ENCODE data around the gene PAMR1. TPM values are rescaled to one million over a fixed set of nuclear protein-coding genes. Genes with fewer than 3 reads are reported as not detected.

The PAMR1 gene
- polyA plus RNA-seq, 2 of the 4 experiments (the other 2 are of a cell fraction), result not detected

DNA sequence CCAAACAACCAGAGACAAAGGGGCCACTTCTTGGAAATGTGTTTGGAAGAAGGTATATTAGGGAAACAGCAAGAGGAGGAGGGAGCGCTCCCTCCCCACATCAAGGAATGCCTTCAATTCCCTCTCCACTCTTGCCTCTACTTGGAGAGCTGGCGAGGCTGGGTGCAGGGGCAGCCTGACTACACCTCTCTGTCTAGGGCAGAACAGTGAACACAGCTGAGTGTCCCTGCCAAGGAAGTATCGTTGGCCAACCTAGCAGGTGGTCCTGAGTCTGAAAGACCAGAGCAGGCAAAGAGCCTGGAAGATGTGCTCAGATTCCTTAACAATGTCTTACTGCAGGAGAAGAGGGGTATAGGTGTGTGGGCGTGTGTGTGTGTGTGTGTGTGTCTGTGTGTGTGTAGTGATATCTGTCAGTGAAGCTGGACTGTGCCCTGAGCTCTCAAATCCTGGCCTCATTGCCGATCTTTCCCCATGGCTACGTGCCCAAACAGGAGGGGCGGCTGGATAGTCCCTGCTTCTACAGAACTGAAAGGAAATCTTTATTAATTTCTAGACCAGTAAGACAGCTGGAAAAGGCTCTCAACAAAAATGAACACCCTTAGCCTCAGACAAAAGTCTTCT lies 46.8 kb downstream of the PAMR1 start:
- POLR2A ChIA-PET, result no interaction called here
- 35% methylated on average over 7 of the region's 7 CpGs for WGBS (ENCODE audit: missing lambda C conversion rate)
- Histone ChIP-seq H3K4me2 (no peak overlapping the region), H3K4me1 (no peaks in the 10 kb centered on the region), H3K9me3 (peaks cover 20% of the 10 kb centered on the region), H3K27ac (no peak overlapping the region), H3K4me3 (no peak overlapping the region)
- DNase-seq (ENCODE audit: low read depth in 1 of 2, low spot score in 1 of 2) (no peak), ATAC-seq (no peak), FAIRE-seq (no peak)
- no peak for TF ChIP-seq PHF8 (IDR thresholded peaks at IDR 0.05; ENCODE audit: borderline replicate concordance, low read depth)
- TF ChIP-seq JUN (IDR thresholded peaks at IDR 0.05), result no peak
- TF ChIP-seq, protein P1, sequence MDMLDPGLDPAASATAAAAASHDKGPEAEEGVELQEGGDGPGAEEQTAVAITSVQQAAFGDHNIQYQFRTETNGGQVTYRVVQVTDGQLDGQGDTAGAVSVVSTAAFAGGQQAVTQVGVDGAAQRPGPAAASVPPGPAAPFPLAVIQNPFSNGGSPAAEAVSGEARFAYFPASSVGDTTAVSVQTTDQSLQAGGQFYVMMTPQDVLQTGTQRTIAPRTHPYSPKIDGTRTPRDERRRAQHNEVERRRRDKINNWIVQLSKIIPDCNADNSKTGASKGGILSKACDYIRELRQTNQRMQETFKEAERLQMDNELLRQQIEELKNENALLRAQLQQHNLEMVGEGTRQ (IDR thresholded peaks at IDR 0.05), result no peak
- TF ChIP-seq ZSCAN20 (CRISPR knock-in tag; IDR thresholded peaks at IDR 0.05), result no peak
- no peak for TF ChIP-seq JUNB (IDR thresholded peaks at IDR 0.05)
- TF ChIP-seq MAFK (IDR thresholded peaks at IDR 0.05; ENCODE audit: partially characterized antibody), result no peak
- TF ChIP-seq ZFP36 (IDR thresholded peaks at IDR 0.05; ENCODE audit: borderline replicate concordance, partially characterized antibody), result no peak
- no peak for TF ChIP-seq ZNF302 (CRISPR knock-in tag; IDR thresholded peaks at IDR 0.05)
- no peak for TF ChIP-seq KDM1A (IDR thresholded peaks at IDR 0.05; ENCODE audit: low read depth)
- no peak for TF ChIP-seq KDM5A (IDR thresholded peaks at IDR 0.05)
- TF ChIP-seq, protein P2, sequence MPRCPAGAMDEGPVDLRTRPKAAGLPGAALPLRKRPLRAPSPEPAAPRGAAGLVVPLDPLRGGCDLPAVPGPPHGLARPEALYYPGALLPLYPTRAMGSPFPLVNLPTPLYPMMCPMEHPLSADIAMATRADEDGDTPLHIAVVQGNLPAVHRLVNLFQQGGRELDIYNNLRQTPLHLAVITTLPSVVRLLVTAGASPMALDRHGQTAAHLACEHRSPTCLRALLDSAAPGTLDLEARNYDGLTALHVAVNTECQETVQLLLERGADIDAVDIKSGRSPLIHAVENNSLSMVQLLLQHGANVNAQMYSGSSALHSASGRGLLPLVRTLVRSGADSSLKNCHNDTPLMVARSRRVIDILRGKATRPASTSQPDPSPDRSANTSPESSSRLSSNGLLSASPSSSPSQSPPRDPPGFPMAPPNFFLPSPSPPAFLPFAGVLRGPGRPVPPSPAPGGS (IDR thresholded peaks at IDR 0.05), result no peak
- no peak for TF ChIP-seq MAZ (IDR thresholded peaks at IDR 0.05; ENCODE audit: borderline replicate concordance, low read depth, low read length)
- no peak for TF ChIP-seq FOXS1 (CRISPR knock-in tag; IDR thresholded peaks at IDR 0.05)
- TF ChIP-seq RFX5 (IDR thresholded peaks at IDR 0.05), result no peak
- TF ChIP-seq CEBPB (IDR thresholded peaks at IDR 0.05), result no peak
- TF ChIP-seq TFCP2L1 (CRISPR knock-in tag; IDR thresholded peaks at IDR 0.05), result no peak
- TF ChIP-seq, protein P3, sequence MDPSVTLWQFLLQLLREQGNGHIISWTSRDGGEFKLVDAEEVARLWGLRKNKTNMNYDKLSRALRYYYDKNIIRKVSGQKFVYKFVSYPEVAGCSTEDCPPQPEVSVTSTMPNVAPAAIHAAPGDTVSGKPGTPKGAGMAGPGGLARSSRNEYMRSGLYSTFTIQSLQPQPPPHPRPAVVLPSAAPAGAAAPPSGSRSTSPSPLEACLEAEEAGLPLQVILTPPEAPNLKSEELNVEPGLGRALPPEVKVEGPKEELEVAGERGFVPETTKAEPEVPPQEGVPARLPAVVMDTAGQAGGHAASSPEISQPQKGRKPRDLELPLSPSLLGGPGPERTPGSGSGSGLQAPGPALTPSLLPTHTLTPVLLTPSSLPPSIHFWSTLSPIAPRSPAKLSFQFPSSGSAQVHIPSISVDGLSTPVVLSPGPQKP (IDR thresholded peaks at IDR 0.05; ENCODE audit: low read depth, low read length), result no peak
- CTCF ChIA-PET, result interaction anchor here (0.7 to 3.3 kb wide), 4 partner anchors 8 to 953 kb away, joined by 3 to 35 read pairs (median 6); no protein-coding TSS in a partner anchor

DNA sequence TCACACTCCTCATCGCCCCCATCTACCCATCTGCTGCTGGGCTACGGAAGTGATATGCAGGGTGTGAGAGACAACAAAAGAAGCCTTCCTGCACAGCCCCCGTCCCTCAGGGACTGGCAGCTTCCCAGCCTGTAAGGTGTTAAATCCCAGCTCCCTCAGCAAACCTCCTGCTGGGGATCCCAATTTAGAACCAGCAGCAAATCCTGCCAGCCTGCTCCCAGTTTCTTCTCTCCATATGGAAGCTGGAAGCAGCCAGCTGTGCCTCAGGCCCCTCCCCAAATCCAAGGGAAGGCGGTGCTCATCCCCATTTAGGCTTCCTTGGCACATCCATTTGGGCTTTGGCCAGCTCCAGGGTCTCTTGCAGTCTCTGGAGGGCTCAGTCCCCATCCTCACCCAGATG lies 47.5 kb downstream of the PAMR1 start:
- no peak for ATAC-seq
- H3K4me1 ChIP-seq, result no peaks in the 10 kb centered on the region
- H3K4me2 ChIP-seq, result no peak overlapping the region
- CTCF ChIA-PET, result interaction anchor here (1.7 to 3.3 kb wide), 3 partner anchors 9 to 1015 kb away, joined by 3 to 35 read pairs (median 9); no protein-coding TSS in a partner anchor
- TF ChIP-seq KDM5A (IDR thresholded peaks at IDR 0.05) (no peak), HOXB5 (CRISPR knock-in tag; IDR thresholded peaks at IDR 0.05) (no peak), RAD21 (conservative IDR thresholded peaks at IDR 0.05 in 1 of 2, IDR thresholded peaks at IDR 0.05 in 1 of 2) (no peak), EP300 (IDR thresholded peaks at IDR 0.05) (no peak), JUNB (IDR thresholded peaks at IDR 0.05) (no peak), HOXA7 (CRISPR knock-in tag; IDR thresholded peaks at IDR 0.05) (no peak)
- TF ChIP-seq, protein P2 (IDR thresholded peaks at IDR 0.05), result no peak
- no peak for DNase-seq (ENCODE audit: low read depth in 1 of 2, low spot score in 1 of 2)
- FAIRE-seq, result no peak
- WGBS (ENCODE audit: missing lambda C conversion rate), result 19% methylated on average over 4 of the region's 4 CpGs
- POLR2A ChIA-PET, result no interaction called here
- H3K4me3 ChIP-seq, result no peak overlapping the region
- H3K27ac ChIP-seq, result no peak overlapping the region
- H3K9me3 ChIP-seq, result peaks cover 14% of the 10 kb centered on the region; the same call in 2 of the 3 replicates

Measured in A549 (cell line).